ENCODE results near the gene ABHD11. TPM values are rescaled to one million over a fixed set of nuclear protein-coding genes. Genes with fewer than 3 reads are reported as not detected.

Gene ABHD11
- total RNA-seq, 1 donor from 2014 or later: 43.9 TPM

DNA sequence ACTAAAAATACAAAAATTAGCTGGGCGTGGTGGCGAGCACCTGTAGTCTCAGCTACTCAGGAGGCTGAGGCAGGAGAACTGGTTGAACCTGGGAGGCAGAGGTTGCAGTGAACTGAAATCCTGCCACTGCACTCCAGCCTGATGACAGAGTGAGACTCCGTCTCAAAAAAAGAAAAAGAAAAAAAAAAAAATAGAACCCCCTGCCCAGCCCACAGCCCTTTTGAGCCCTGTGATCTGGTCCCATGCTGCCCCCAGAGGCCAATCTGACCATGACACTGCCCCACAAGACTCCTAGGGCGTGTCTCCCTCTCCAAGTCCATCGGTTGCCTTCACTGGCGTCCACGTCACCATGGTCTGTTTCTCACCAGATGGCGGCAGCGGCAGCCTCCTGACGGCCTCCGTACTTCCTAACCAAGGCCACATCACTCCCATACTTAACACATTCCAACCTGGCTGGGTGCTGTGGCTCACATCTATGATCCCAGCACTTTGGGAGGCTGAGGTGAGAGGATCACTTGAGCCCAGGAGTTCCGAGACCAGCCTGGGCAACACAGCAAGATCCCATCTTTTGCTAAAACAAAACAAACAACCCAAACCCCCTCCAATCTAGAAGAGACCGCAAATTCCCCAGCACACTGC is 37.1 kb downstream of the ABHD11 start:
- TF ChIP-seq, protein P1, sequence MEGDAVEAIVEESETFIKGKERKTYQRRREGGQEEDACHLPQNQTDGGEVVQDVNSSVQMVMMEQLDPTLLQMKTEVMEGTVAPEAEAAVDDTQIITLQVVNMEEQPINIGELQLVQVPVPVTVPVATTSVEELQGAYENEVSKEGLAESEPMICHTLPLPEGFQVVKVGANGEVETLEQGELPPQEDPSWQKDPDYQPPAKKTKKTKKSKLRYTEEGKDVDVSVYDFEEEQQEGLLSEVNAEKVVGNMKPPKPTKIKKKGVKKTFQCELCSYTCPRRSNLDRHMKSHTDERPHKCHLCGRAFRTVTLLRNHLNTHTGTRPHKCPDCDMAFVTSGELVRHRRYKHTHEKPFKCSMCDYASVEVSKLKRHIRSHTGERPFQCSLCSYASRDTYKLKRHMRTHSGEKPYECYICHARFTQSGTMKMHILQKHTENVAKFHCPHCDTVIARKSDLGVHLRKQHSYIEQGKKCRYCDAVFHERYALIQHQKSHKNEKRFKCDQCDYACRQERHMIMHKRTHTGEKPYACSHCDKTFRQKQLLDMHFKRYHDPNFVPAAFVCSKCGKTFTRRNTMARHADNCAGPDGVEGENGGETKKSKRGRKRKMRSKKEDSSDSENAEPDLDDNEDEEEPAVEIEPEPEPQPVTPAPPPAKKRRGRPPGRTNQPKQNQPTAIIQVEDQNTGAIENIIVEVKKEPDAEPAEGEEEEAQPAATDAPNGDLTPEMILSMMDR (conservative IDR thresholded peaks at IDR 0.05): peak; percentile 75
- Mint-ChIP-seq H3K4me1 (ENCODE audit: unreplicated experiment) (peaks cover 10% of the 10 kb centered on the region), H3K9me3 (no peaks in the 10 kb centered on the region), H3K4me3 (peak overlapping the region; percentile 28), H3K27ac (peak overlapping the region; percentile 77), H3K27me3 (no peaks in the 10 kb centered on the region), H3K36me3 (peaks cover 18% of the 10 kb centered on the region)
- no peak for DNase-seq (ENCODE audit: extremely low spot score, unreplicated experiment)

GRCh38 chr7:73700581-73701134 is 37.9 kb downstream of the ABHD11 start:
- Mint-ChIP-seq H3K27ac (no peak overlapping the region), H3K27me3 (no peaks in the 10 kb centered on the region), H3K36me3 (peaks cover 21% of the 10 kb centered on the region), H3K9me3 (no peaks in the 10 kb centered on the region), H3K4me3 (no peak overlapping the region), H3K4me1 (ENCODE audit: unreplicated experiment) (peaks cover 10% of the 10 kb centered on the region)
- no peak for DNase-seq (ENCODE audit: extremely low spot score, unreplicated experiment)
- TF ChIP-seq, protein P1 (conservative IDR thresholded peaks at IDR 0.05): no peak

DNA sequence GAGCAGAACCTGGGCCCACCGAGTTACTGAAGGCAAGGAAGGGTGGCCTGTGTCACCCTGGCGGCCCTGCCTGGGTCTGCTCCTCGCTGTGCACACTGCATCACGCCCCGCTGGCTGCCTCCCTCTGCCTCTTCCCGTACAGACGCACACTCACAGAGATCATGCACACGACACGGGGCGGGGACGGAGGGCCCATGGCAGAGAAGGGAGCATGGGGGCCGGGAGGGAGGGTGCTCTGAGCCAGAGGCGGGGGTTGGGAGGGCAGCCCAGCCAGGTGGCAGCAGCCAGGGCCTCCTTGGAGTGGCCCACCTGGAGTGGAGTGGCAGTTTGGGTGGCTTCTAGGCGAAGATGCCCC is 38.6 kb downstream of the ABHD11 start:
- H3K27me3 Mint-ChIP-seq: no peaks in the 10 kb centered on the region
- no peaks in the 10 kb centered on the region for H3K9me3 Mint-ChIP-seq
- no peak overlapping the region for H3K4me3 Mint-ChIP-seq
- peaks cover 24% of the 10 kb centered on the region for H3K36me3 Mint-ChIP-seq
- H3K4me1 Mint-ChIP-seq (ENCODE audit: unreplicated experiment): peaks cover 10% of the 10 kb centered on the region
- TF ChIP-seq, protein P1 (conservative IDR thresholded peaks at IDR 0.05): no peak
- H3K27ac Mint-ChIP-seq: no peak overlapping the region
- no peak for DNase-seq (ENCODE audit: extremely low spot score, unreplicated experiment)

DNA sequence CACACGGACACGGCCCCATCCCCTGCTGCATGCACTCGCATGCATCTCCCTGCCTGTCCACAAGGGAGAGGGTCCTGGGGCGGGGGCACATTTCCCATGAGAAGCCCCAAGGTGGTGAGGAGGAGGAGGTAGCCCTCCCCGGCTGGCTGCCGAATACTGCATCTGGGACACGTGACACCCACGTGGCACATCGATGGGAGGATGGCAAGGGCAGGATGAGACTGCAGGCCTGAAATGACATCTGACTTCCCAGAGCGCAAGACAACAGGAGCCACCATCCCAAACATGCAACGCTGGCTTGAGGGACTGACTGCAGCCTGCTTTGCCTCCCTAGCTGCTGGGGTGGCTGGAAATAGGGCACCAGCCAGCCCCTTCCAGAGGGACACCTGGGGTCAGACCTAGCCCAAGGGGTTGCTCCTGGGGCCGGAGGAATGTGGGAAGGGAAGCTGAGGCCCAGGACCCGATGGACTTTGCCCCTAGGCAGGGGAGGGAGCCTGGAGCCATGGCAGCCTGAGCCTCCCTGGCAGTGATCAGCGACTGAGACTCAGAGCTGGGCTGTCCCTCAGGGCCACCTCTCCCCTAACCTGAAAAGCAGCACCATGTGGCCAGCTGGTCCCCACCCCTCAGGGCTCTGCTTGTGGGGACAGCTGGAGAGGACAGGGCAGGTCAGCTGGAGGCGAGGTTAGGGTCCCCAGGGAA is 39.1 kb downstream of the ABHD11 start:
- TF ChIP-seq, protein P1 (conservative IDR thresholded peaks at IDR 0.05): no peak
- no peak for DNase-seq (ENCODE audit: extremely low spot score, unreplicated experiment)
- H3K27ac Mint-ChIP-seq: no peak overlapping the region

DNA sequence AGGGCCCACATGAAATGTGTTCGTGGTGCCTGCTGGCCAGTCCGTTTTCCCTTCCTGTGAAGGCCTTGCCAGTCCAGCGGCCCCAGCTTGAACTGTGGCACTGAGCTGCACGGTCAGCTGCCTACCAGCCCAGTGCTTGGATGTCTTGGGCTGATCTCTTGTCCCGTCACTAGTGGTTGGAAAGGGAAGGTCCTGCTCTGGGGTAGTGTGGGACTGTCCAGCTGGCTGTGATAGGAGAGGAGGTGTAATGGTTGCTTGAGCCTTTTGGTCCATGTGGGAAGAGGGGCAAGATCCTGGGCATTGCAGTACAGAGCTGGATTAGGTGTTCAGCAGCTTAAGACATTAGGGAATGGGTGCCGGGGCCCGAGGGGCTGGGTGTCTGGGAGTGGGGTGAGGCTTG is 40.2 kb downstream of the ABHD11 start:
- Mint-ChIP-seq H3K4me1 (ENCODE audit: unreplicated experiment) (peaks cover 10% of the 10 kb centered on the region), H3K36me3 (peaks cover 29% of the 10 kb centered on the region), H3K9me3 (no peaks in the 10 kb centered on the region), H3K4me3 (no peak overlapping the region), H3K27me3 (no peaks in the 10 kb centered on the region), H3K27ac (no peak overlapping the region)
- DNase-seq (ENCODE audit: extremely low spot score, unreplicated experiment): no peak
- TF ChIP-seq, protein P1 (conservative IDR thresholded peaks at IDR 0.05): no peak

More for the DNA sequence above, 39.1 kb downstream of the ABHD11 start:
- no peak overlapping the region for H3K4me3 Mint-ChIP-seq
- H3K4me1 Mint-ChIP-seq (ENCODE audit: unreplicated experiment): peaks cover 10% of the 10 kb centered on the region
- H3K27me3 Mint-ChIP-seq: no peaks in the 10 kb centered on the region
- no peaks in the 10 kb centered on the region for H3K9me3 Mint-ChIP-seq
- H3K36me3 Mint-ChIP-seq: peaks cover 25% of the 10 kb centered on the region

Data from type B pancreatic cell (in vitro differentiated cells).